Measurements from ENCODE around the gene SAFB.

SAFB gene

GRCh38 chr19:5714816-5715215, 91.9 kb downstream of the SAFB start:
- Histone ChIP-seq H3K27ac (ENCODE audit: low read length) (no peak overlapping the region), H3K36me3 (ENCODE audit: control insufficient read depth, insufficient read depth, low read length) (peaks cover 33% of the 10 kb centered on the region), H3K4me3 (ENCODE audit: low read length) (no peak overlapping the region), H3K27me3 (ENCODE audit: control insufficient read depth, insufficient read depth, low read length) (no peaks in the 10 kb centered on the region), H3K4me1 (ENCODE audit: control insufficient read depth, insufficient read depth, low read length) (no peaks in the 10 kb centered on the region), H3K9me3 (ENCODE audit: control insufficient read depth, insufficient read depth, low read length) (no peaks in the 10 kb centered on the region)
- no CpG with 5 or more reads among the region's 10 CpGs for WGBS (ENCODE audit: insufficient coverage, insufficient read length)
- no peak for DNase-seq (ENCODE audit: low read depth, low spot score)

- Histone ChIP-seq H3K27ac (ENCODE audit: low read length) (no peak overlapping the region), H3K36me3 (ENCODE audit: control insufficient read depth, insufficient read depth, low read length) (peaks cover 14% of the 10 kb centered on the region), H3K27me3 (ENCODE audit: control insufficient read depth, insufficient read depth, low read length) (no peaks in the 10 kb centered on the region), H3K4me1 (ENCODE audit: control insufficient read depth, insufficient read depth, low read length) (no peaks in the 10 kb centered on the region), H3K4me3 (ENCODE audit: low read length) (no peak overlapping the region; the same call in 1 of the 2 replicates), H3K9me3 (ENCODE audit: control insufficient read depth, insufficient read depth, low read length) (no peaks in the 10 kb centered on the region)
- DNase-seq (ENCODE audit: low read depth, low spot score): no peak
- WGBS (ENCODE audit: insufficient coverage, insufficient read length): no CpG with 5 or more reads among the region's 8 CpGs
Observed at GRCh38 chr19:5717215-5717935, 94.5 kb downstream of the SAFB start.

Measured in iPS DF 6.9 (cell line).